Hepatocyte (in vitro differentiated cells): ENCODE results near the gene IRF8. TPM values are rescaled to one million over a fixed set of nuclear protein-coding genes. Genes with fewer than 3 reads are reported as not detected.

Source experiments
- DNase-seq: peaks from one replicate; pipeline ENCODE4 v3.0.0-alpha.2; 2016; ENCODE audit warnings: low spot score
- H2AFZ ChIP-seq: fragments of 200-600 bp; sonication (generic); 2 replicates; pipeline ENCODE4 v1.6.0; 2016; ENCODE audit warnings: antibody characterized with exemption, mild to moderate bottlenecking
- H3K27ac ChIP-seq: fragments of 200-600 bp; sonication (generic); 2 replicates; pipeline ENCODE4 v1.5.1; 2016; ENCODE audit warnings: mild to moderate bottlenecking
- H3K27me3 ChIP-seq: fragments of 200-600 bp; sonication (generic); 2 replicates; pipeline ENCODE4 v1.6.1; 2016
- H3K36me3 ChIP-seq: fragments of 200-600 bp; sonication (generic); replicated peaks from 2 replicates; pipeline ENCODE4 v1.5.1; 2016; ENCODE audit warnings: low read depth; ENCODE audit not compliant: insufficient read depth
- H3K4me1 ChIP-seq: fragments of 200-600 bp; sonication (generic); 2 replicates; pipeline ENCODE4 v1.5.1; 2016; ENCODE audit warnings: mild to moderate bottlenecking, moderate library complexity; ENCODE audit not compliant: insufficient read depth
- H3K4me2 ChIP-seq: fragments of 200-600 bp; sonication (generic); 2 replicates; pipeline ENCODE4 v1.6.0; 2016
- H3K4me3 ChIP-seq: fragments of 200-600 bp; sonication (generic); 2 replicates; pipeline ENCODE4 v1.5.1; 2016; ENCODE audit warnings: mild to moderate bottlenecking
- H3K79me2 ChIP-seq: fragments of 200-600 bp; sonication (generic); 2 replicates; pipeline ENCODE4 v1.6.0; 2017; ENCODE audit warnings: mild to moderate bottlenecking
- H3K9me2 ChIP-seq: fragments of 200-600 bp; sonication (generic); replicated peaks from 2 replicates; pipeline ENCODE4 v1.6.0; 2017; ENCODE audit warnings: mild to moderate bottlenecking; ENCODE audit not compliant: insufficient read depth
- H3K9me3 ChIP-seq: fragments of 200-600 bp; sonication (generic); 2 replicates; pipeline ENCODE4 v1.5.1; 2016; ENCODE audit warnings: low read depth, mild to moderate bottlenecking
- H4K20me1 ChIP-seq: fragments of 200-600 bp; sonication (generic); 2 replicates; pipeline ENCODE4 v1.6.0; 2016; ENCODE audit warnings: mild to moderate bottlenecking; ENCODE audit not compliant: insufficient read depth, poor library complexity, severe bottlenecking
- CTCF ChIP-seq: fragments of 200-600 bp; sonication (generic); IDR thresholded peaks from 2 replicates; pipeline ENCODE4 v1.5.1; 2016; ENCODE audit warnings: antibody characterized with exemption, mild to moderate bottlenecking; ENCODE audit not compliant: poor library complexity
- EZH2 ChIP-seq: fragments of 200-600 bp; sonication (generic); IDR thresholded peaks from 2 replicates; pipeline ENCODE4 v1.6.1; 2016; ENCODE audit warnings: antibody characterized with exemption, mild to moderate bottlenecking, borderline replicate concordance
- EZH2phosphoT487 ChIP-seq: fragments of 200-600 bp; sonication (generic); IDR thresholded peaks from one replicate; pipeline ENCODE4 v1.6.1; 2018; ENCODE audit warnings: antibody characterized with exemption, mild to moderate bottlenecking, low read depth, moderate library complexity; ENCODE audit not compliant: unreplicated experiment, severe bottlenecking
- WGBS: methylation state at CpG from one replicate; pipeline ENCODE4 v1.1.6; 2016; ENCODE audit warnings: low lambda C conversion rate; ENCODE audit errors: missing lambda C conversion rate; 5-methylcytosine and 5-hydroxymethylcytosine counted together
- polyA plus RNA-seq: library from polyadenylated mRNA; unstranded; fragments of >200 nt; fragmentation: Nextera tagmentation; extraction: Ambion mirVana; gene quantifications from 2 replicates; pipeline ENCODE4 v1.2.1, GENCODE V29; 2016
- total RNA-seq: library from RNA; depleted of rRNA; stranded (reverse); fragments of >200 nt; gene quantifications from 2 replicates; pipeline ENCODE4 v1.2.3, GENCODE V29; 2014

The IRF8 gene
- total and polyA plus RNA-seq, 2 experiments from 2014 or later, result 6.9 to 8.4 TPM

DNA sequence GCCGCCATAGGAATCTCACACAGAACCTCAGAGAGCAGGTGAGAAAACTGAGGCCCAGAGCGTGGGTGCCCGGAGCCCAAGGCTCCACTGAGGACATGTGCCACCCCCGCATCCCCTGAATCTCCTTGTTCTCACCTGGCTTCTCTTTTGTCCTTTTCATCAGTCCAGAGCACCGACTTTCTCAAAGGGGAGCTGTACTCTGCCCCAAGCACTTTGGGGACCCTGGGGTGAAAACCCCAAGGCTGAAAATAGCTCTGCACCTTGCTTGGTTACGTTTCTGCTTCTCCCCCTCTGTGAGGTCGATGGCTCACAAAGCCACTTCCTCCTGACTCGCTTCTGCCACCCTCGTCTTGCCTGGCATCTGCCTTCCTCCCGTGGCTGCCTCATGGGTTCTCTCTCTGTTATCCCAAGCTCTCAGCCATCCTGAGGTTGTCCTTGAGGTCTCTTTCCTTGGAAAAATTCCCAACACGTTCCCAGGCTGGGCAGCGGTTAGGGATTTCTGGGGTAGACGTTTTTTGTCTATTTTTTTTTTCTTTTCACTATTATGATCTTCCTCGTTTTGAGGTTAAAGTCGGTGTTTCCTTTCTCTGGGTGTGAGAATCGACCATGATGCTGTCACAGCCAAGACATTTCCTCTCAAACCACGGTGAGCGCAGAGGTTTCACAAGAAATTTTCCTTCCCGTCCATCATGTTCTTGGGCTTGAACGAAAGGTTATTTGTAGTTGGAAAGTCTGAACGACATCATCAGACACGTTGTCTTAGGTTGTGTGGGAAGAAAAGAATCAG lies 37.2 kb downstream of the IRF8 start:
- Histone ChIP-seq H3K9me2 (no peaks in the 10 kb centered on the region), H3K27ac (no peak overlapping the region), H3K27me3 (no peaks in the 10 kb centered on the region), H4K20me1 (no peaks in the 10 kb centered on the region), H3K4me3 (no peak overlapping the region), H2AFZ (no peak overlapping the region), H3K79me2 (no peaks in the 10 kb centered on the region), H3K4me1 (no peaks in the 10 kb centered on the region), H3K4me2 (no peak overlapping the region), H3K9me3 (no peaks in the 10 kb centered on the region), H3K36me3 (no peaks in the 10 kb centered on the region)
- no peak for DNase-seq
- TF ChIP-seq EZH2phosphoT487 (no peak), EZH2 (no peak), CTCF (no peak)
- 90% methylated on average over 22 of the region's 22 CpGs for WGBS

DNA sequence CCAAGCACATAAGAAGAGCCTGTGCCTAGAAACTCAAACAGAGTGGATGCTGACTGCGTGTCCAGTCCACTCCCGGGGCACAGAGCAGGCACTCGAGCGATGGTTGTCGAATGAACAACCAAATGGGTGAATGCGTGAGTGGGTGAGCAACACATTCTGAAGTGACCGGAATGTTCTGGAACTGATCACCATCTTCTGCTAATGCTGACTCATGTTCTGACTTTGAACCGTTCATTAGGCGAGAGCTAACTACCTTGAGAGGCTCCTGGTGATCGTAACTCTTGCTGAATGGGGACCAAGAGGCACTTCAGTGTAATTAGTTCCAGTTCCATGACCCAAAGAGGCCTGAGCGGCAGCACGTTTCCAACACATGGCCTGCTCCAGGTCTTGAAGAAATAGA lies 37.9 kb downstream of the IRF8 start:
- TF ChIP-seq CTCF, result no peak
- Histone ChIP-seq H3K9me2 (no peaks in the 10 kb centered on the region), H3K27me3 (no peaks in the 10 kb centered on the region), H3K36me3 (no peaks in the 10 kb centered on the region), H4K20me1 (no peaks in the 10 kb centered on the region), H3K4me3 (no peak overlapping the region), H2AFZ (no peak overlapping the region), H3K4me1 (no peaks in the 10 kb centered on the region), H3K79me2 (no peaks in the 10 kb centered on the region), H3K9me3 (no peaks in the 10 kb centered on the region), H3K27ac (no peak overlapping the region), H3K4me2 (no peak overlapping the region)
- WGBS, result 79% methylated on average over 12 of the region's 12 CpGs
- no peak for DNase-seq

- Histone ChIP-seq H3K9me2 (no peaks in the 10 kb centered on the region), H3K4me1 (no peaks in the 10 kb centered on the region), H4K20me1 (no peaks in the 10 kb centered on the region), H2AFZ (no peak overlapping the region), H3K4me3 (no peak overlapping the region), H3K4me2 (no peak overlapping the region), H3K27me3 (no peaks in the 10 kb centered on the region), H3K9me3 (no peaks in the 10 kb centered on the region), H3K79me2 (no peaks in the 10 kb centered on the region), H3K36me3 (no peaks in the 10 kb centered on the region), H3K27ac (peak overlapping the region; percentile 61)
- no peak for TF ChIP-seq EZH2phosphoT487
- TF ChIP-seq EZH2, result no peak
- TF ChIP-seq CTCF, result no peak
- WGBS, result 72% methylated on average over 5 of the region's 5 CpGs
- peak; percentile 57 for DNase-seq
Observed at GRCh38 chr16:85940214-85940613, 41.3 kb downstream of the IRF8 start.
